DMS 273 treated with DMSO at 0.1 percent for 48 hours (cell line): ENCODE data around the gene ABCB8.
A peak's percentile ranks its signal among the peaks of the same experiment; 100 is the strongest.
"Not testable (repeated sequence)": the region's sequence is repeated elsewhere in the genome, so short reads cannot be mapped to it uniquely, and the experiment has no call there.

Experiments
- DNase-seq: peaks from one replicate; lab custom pipeline; 2025; lab: John Stamatoyannopoulos, UW

The ABCB8 gene

DNA sequence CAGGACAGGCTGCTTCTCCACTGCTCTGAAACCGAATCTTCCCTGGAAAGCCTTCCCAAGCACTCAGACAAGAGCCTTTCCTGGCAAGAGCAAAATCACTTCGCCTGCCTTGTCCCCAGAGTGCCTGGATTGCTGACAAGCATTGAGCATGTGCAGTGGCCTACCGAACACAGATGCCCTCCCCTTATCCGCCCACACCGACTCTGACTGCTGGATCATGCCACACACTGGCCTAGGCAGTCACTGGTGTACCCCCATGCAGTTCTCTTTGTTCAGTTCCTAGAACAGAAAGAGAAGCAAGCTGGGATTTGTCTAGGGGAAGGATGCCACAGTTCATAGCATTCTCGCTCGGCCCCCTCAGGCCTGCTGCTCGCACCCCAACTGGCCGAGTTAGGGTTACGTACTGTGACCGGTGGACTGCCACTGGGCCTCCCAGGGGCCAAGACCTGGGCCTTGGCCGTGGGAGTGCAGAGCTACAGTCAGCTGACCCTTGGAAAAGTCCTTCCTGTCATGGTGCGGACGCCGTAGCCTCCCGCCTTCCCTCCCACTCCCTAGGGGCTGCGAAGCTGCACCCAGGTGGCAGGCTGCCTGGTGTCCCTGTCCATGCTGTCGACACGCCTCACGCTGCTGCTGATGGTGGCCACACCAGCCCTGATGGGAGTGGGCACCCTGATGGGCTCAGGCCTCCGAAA is 6.9 kb downstream of the ABCB8 start:
- no peak for DNase-seq

DNA sequence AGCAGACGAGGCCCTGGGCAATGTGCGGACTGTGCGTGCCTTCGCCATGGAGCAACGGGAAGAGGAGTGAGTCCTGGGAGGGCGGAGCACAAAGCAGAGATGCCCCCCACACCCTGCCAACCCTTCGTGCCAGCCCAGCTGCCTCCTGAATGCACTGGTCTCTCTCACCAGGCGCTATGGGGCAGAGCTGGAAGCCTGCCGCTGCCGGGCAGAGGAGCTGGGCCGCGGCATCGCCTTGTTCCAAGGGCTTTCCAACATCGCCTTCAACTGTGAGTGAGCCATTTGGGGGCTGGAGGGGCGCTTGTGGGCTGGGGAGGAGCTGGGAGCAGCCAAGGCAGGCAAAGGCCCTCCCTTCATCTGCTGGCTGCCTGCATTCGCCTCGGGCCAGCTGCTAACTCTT is 7.7 kb downstream of the ABCB8 start:
- no peak for DNase-seq

DNA sequence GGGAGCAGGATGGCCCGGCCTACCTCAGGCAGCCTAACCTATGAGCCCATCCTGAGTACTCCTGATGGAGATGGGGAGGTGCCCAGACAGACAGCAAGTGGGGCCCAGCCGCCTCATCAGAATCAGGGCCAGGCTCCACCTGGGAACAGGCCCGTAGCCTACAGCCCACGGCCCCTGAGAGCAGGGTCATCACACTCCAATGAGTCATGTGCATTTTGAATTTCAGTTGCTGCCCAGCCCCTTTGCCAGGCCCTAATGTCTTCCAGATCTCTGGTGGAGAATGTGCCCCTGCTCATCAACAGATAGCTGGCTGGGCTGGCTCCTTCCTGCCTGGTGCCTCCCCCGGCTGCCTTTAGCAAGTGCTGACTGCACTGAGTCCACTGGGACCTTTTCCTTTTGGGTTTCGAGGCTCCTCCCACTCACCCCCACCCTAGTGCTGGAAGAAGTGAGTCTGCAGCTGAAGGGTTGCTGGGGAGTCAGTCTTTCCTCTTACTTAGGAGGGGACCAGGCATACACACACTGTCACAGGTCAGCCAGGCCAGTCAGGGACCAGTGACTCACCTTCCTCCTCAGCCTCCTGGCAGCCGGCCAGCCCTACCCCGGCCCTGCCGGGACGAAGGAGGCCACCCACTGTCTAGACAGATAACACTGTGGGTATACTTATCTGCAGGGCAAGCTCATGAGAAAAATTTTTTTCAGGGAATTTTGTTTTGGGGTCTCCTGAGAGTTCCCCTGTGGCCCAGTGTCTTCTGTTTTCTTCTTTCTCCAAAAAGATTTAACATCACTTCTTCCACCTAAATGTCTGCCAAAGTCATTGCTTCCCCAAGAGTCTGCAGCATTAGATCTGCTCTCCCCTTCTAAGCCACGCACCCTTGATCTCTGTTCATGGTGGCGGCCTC is 10.9 kb downstream of the ABCB8 start:
- DNase-seq, result peak; percentile 21

DNA sequence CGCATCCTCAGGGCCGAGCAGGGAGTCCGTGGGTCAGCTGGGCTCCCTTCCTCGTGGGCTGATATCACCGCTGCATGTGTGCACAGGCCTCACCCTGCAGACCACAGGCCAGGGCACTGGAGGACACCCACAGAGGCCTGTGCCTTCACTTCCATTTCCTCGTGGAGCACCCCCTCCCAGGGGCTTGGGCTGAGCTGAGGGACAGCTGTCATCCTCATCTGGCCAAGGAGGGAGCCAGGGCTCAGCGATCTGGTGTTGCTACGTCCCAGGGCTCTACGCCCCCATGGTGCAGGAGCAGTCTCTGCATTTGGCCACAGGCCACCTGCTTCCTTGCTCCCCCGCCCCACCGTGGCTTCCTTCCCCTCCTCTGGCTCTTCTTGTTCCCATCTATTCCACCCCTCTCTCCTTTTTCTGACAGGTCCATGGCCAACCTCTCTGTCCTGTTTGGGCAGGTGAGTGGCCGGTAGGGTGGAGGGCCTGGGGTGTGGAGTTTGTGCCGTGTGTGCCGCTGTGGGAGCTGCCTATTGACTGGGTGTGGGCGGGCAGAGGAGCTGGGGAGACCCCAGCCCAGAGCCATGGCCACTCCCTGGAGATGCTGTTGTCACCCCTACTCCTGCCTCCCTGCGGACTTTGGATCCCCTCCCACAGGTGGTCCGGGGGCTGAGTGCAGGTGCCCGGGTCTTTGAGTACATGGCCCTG is 11.7 kb downstream of the ABCB8 start:
- no peak for DNase-seq

DNA sequence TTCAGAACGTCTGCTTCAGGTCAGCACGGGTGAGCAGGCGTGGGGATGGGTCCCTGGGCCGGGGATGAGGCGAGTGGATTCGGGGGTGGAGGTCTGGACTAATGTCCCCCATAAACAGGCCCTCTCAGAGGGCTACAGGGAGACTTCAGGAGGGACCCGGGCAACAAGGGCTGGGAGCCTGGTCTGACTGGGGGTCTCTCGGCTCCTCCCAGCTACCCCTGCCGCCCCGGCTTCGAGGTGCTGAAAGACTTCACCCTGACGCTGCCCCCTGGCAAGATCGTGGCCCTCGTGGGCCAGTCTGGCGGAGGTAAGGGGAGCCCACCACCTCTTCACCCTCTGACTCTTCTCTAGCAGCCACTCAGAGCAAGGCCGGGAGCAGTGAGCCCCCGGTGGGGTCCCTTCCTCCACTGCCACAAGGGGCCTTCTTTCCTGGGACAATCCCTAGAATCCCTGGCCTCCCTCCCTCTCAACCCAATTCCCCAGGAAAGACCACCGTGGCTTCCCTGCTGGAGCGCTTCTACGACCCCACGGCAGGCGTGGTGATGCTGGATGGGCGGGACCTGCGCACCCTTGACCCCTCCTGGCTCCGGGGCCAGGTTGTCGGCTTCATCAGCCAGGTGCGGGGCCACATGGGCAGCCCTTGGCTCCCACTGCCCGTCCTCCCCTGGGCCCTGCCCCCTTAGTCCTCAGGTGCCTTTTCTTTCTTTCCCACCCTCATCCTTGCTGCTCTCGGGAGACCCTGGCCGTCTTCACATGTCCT is 12.5 kb downstream of the ABCB8 start:
- DNase-seq, result no peak

DNA sequence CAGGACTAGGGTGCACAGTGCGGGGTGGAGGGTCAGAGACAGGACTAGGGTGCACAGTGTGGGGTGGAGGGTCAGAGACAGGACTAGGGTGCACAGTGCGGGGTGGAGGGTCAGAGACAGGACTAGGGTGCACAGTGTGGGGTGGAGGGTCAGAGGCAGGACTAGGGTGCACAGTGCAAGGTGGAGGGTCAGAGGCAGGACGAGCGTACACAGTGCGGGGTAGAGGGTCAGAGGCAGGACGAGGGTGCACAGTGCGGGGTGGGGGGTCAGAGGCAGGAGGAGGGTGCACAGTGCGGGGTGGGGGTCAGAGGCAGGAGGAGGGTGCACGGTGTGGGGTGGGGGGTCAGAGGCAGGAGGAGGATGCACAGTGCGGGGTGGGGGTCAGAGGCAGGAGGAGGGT is 15.2 kb downstream of the ABCB8 start:
- not testable (repeated sequence) for DNase-seq

DNA sequence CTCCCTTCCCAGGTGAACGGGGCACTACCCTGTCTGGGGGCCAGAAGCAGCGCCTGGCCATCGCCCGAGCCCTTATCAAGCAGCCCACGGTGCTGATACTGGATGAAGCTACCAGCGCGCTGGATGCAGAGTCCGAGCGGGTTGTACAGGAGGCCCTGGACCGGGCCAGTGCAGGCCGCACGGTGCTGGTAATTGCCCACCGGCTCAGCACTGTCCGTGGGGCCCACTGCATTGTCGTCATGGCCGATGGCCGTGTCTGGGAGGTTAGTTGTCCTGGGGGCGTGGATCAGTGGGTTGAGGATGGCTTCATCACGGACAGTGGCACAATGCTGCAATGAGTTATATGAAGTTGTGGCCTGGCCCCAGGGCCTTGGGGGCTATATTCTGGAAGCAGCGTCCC is 15.7 kb downstream of the ABCB8 start:
- DNase-seq, result no peak

DNA sequence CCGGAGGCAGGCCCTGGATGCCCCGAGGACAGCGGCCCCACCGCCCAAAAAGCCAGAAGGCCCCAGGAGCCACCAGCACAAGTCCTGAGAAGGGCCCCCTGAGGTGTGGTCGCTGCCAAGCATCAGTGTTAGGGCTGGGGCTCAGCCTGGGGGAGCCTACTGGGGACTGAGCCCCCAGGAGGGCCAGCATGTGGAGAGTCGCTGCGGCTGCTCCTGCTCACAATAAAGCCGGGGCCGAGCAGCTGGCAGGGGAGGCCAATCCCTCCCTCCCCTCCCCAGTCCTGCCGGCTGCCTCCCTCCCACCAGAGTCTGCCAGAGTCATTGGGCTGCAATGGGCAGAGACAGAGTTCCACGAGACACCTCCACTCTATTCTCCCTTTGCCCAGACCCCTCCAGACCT is 17.0 kb downstream of the ABCB8 start:
- DNase-seq, result peak; percentile 46

DNA sequence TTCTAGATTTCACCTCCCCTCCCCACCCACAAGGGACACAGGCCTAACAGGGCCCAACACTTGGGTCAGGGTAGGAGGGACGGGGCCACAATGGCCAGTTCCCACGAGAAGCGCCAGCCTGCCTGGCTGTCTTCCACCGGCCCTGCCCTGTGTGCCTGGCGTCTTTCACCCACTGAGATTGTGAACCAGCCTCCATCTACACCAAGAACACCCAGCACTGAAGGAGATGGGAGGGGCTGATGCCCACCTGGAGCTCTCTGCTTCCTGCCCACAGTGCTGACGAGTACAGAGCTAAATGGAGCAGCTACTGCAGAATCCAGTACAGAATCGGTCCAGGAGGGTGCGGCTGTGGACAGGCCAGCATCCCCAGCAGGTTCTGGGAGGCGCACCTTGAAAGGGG is 17.7 kb downstream of the ABCB8 start:
- no peak for DNase-seq

DNA sequence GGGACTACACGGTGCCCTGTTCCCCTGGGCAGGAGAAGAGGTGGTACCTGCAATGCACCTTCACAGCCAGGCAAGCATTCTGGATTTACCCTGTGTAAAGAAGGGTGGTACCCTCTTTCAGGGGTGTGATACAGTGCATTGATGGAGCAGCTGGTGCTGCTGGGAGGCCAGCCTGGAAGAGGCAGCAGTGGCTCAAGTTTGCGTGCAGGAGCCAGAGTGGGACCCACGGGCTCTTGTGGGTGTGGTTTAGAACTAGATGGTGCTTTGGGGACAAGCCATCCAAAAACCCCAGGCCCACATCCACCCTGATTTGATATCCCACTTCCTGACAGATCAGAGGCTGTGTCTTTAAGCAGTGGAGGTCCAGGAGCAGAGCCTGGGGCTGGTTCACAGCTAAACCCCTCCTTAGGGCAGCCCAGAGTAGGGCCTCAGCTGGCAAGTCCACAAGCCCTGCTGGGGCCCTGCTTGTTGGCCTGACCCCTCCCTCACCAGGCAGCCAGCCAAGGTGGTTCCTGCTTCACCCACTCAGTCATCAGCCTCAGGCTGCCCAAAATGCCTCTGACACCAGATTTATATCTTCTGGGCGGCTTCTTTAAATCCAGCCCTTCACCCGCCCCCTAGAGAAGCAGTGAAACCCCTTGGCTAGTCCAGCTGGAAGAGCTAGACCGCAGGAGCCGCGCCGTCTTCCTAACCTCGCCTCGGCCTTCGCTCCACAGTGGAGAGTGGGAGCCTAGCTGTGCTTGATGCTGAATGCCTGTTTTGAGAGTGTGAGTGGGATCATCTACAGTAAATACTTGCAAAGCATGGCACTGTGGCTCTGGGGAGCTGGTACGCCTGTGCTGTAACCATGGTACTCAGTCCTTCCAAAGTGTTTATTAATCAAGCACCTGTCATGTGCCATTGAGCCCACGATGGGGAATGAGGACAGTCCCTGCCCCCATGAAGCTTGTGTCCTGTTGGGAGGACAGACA is 18.6 kb downstream of the ABCB8 start:
- DNase-seq, result peak; percentile 50

DNA sequence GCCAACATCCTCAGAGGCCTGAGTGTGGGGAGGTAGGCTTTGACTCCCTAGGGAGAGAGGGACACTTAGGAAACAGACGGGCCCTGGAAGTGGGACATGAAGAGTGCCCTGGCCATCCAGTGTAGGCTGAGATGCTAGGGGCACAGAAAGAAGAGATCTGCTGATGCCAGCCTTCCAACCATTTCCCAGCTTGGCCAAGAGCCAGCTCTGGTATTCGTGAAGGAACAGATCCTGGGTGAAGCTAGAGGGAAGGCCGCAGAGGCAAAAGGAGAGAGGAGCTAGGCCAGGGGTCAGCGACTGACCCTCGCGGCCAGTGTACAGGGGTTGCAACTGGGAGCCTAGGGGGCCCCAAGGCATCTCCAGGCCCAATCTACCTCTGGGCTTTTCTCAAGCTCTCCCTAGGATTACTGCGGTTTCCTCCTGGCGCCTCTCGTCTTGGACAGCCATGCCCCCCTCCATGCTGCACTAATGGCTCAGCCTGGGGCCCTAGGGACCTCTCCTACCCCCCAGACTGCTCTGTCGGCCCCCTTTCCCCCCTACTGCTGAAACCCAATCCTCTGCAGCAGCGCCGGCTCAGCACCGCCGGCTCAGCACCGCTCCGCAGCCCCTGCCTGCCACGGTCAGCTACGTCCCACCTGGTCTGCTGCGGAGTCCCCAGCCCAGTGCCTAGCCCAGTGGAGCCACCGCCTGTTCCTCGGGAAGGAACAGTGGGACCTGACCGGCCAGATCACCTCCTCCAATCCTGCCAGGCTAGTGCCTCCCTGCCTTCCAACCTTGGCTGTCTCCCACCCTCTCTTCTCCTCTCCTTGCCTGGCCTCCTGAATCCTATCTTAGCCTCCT is 19.9 kb downstream of the ABCB8 start, which contains the start of gene ASIC3:
Gene ASIC3, plus strand, starts transcription at position 556 of the 840 bp plus-strand sequence. CDS start 355 bp downstream, outside the sequence.
- no peak for DNase-seq

DNA sequence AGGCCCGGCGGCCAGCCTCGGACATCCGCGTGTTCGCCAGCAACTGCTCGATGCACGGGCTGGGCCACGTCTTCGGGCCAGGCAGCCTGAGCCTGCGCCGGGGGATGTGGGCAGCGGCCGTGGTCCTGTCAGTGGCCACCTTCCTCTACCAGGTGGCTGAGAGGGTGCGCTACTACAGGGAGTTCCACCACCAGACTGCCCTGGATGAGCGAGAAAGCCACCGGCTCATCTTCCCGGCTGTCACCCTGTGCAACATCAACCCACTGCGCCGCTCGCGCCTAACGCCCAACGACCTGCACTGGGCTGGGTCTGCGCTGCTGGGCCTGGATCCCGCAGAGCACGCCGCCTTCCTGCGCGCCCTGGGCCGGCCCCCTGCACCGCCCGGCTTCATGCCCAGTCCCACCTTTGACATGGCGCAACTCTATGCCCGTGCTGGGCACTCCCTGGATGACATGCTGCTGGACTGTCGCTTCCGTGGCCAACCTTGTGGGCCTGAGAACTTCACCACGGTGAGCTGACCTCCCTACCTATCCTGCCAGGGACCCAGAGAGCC is 20.7 kb downstream of the ABCB8 start:
- DNase-seq, result no peak

DNA sequence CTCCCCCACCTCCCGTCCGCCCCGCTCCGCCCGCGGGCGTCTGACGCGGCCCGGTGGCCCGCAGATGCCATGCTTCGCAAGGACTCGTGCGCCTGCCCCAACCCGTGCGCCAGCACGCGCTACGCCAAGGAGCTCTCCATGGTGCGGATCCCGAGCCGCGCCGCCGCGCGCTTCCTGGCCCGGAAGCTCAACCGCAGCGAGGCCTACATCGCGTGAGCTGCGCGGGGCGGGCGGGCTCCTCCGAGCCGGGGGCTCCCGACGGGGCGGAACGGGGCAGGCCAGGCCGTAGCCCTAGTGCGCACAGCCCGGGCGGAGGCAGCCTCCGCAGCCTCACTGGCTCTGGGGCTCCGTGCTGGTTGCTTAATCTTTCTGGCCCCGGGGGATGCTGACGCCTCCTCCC is 22.9 kb downstream of the ABCB8 start:
- DNase-seq, result no peak

DNA sequence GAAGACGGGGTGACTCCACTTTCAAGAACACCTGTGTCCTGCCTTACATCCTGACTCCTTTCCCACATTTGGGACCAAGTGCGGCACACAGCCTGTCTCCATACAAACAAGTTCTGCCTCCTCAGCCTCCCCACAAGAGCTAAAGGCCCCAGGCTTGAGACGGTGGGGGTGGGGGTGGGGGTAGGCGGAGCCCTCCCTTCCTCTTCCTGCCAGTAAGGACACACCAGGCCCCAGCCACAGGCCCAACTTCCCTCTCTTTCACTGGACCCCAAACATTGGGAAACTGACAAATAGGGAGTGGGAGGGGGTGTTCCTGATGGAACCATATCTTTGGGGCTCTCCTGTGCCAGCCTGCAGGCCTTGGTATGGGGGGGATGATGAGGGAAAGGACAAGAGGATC is 24.8 kb downstream of the ABCB8 start:
- DNase-seq, result no peak

DNA sequence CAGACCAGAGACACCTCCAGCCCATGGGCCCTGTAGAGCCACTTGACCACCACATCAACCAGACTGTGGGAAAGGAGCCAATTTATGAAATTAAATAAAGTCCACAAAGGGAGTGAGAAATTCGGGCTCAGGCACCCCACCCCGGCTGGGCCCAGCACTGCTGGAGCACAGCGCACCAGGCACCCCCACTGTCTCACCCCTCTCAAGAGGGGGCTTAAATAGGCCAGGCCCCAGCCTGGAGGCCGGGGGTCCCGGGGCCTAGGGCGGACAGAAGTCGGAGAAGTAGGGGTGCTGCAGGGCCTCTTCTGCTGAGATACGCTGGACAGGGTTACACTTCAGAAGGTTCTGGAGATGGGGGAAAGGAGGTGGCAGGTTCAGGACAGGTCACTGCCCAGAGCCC is 25.5 kb downstream of the ABCB8 start:
- DNase-seq, result no peak

DNA sequence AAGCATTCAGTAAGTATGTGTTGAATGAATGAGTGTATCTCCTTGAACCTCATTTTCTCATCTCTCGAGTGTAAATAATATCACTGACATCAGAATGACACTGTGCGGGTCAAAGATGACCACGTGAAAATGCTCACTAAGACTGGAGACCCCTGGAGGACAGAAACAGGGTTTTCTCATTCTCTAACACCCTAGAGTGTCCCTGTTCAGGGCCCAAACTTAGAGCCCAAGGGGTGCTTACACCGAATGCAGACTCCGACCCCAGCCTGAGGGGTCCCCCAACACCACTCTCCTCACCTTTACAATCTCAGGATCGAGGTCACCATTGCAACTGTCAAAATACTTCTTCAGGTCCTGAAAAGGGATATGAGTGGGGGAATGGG is 28.0 kb downstream of the ABCB8 start:
- no peak for DNase-seq

DNA sequence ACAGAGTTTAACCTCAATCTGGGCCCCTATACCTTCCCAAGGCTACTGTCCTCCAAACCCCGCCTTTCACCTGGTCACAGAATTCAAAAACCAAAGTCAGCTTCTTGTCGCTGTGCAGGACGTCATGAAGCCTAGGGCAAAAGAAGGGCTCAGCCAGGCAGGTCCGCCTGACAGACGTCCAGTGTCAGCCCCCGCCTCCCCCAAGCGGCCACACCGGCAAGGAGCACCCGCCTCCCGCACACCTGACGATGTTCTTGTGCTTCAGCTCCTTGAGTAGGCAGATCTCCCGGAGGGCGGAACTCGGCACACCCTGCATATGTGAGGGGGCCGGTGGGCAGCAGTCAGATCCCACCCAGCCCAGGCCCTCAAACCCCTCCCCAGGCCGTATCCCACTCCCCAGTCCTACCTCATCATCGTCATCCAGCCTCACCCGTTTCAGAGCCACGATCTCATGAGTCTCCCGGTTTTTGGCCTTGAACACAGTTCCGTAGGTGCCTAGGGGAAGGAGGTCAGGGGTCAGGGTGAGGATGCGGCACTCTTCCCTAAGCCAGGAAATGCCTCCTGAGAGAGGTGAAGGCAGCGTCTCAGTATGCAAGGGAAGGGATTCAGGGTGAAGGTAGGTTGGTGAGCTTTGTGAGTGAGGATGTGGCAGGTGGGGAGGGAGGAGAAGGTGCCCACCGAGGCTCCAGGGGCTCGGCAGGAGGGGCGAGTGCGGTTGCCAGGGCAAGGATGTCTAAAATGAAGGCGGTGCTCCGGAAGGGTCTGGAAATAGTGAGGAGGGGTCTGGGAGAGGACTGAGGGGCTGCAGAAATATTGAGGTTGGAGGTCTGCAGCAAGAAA is 28.6 kb downstream of the ABCB8 start:
- no peak for DNase-seq

DNA sequence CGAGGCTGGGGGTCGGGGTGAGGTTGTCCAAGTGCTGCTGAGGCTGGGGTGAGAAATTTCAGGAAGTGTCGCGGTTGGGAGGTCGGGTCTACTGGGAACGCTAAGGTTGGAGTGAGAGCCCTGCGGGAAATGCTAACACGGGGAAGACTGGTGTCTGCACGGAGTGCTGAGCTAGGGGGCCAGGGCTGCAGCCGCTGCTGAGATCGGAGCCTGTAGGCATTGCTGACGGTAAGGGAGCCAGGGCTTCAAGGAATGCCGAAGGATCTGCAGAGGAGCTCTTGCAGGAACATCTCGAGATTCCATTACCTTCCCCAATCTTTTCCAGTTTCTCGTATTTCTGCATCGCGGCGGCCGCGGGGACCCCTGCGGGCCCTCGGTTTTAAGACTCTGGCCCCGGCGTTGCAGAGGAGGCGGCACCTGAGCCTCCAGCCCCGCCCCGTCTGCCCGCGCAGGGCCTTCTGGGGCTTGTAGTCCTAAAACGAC is 29.3 kb downstream of the ABCB8 start, which contains the start of gene CDK5:
Gene CDK5, minus strand, starts transcription at position 392 of the 483 bp plus-strand sequence. Its CDS starts 49 bp downstream, at position 343.
- DNase-seq, result no peak
